DND-41 (cell line): Measurements from ENCODE around the gene NFKB2.

Experiments
- CTCF ChIP-seq: IDR thresholded peaks from 2 replicates; pipeline ENCODE4 v1.5.1; 2012; ENCODE audit warnings: borderline replicate concordance, low read length, moderate library complexity, mild to moderate bottlenecking; ENCODE audit not compliant: poor library complexity, severe bottlenecking; ENCODE audit errors: extremely low read depth
- EZH2 ChIP-seq: IDR thresholded peaks from 3 replicates; pipeline ENCODE4 v1.6.1; 2012; ENCODE audit warnings: borderline replicate concordance, low read depth, mild to moderate bottlenecking, moderate library complexity, low read length, inconsistent platforms; ENCODE audit not compliant: severe bottlenecking

GRCh38 chr10:102420714-102421506 lies 25.4 kb downstream of the NFKB2 start, which contains the start of gene FBXL15:
- no peak for TF ChIP-seq CTCF
- TF ChIP-seq EZH2, result no peak
